ENCODE data around the gene SGK1.
"Not testable (repeated sequence)": the region's sequence is repeated elsewhere in the genome, so short reads cannot be mapped to it uniquely, and the experiment has no call there.

SGK1 gene

DNA sequence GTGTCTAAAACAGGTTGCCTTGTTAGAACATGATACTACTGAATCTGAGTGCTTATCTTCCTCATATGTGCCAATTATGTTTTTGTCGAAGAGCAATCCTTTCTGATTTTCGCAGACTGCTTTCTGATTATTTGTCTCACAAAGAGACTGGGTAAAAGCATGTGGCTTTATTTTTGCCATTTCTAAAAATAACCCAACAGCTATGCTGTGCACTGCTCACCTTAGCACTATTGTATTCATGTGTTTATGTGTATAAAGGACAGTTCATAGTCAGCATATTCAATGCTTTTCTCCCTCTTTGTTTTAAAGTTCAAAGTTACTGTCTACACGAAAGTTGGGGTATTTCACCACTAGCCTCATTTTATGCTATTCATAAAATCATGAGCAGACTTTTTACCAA is 127.0 kb downstream of the SGK1 start:
- H3K4me1 ChIP-seq (ENCODE audit: control insufficient read depth, insufficient read depth, low read length), result peaks cover 7% of the 10 kb centered on the region
- H3K4me3 ChIP-seq (ENCODE audit: low read depth, low read length), result no peak overlapping the region
- no peaks in the 10 kb centered on the region for H3K27me3 ChIP-seq (ENCODE audit: control insufficient read depth, insufficient read depth, low read length)
- no peaks in the 10 kb centered on the region for H3K9me3 ChIP-seq (ENCODE audit: control insufficient read depth, insufficient read depth, low read length)
- H3K36me3 ChIP-seq (ENCODE audit: control insufficient read depth, insufficient read depth, low read length), result no peaks in the 10 kb centered on the region
- no peak overlapping the region for H3K9ac ChIP-seq (ENCODE audit: low read depth, low read length)

DNA sequence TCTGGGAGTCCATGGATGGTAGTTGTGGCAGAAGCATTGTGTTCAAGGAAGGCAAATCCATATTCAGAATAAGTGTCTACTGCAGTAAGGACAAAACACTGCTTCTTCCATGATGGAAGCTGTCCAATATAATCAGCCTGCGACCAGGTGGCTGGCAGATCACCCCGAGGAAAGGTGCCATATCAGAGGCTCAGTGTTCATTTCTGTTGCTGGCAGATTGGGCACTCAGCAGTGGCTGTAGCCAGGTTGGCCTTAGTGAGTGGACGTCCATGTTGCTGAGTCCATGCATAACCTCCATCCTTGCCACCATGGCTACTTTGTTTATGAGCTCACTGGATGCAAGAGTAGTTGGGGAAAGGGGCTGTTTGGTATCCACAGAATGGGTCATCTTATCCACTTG is 130.2 kb downstream of the SGK1 start:
- H3K36me3 ChIP-seq (ENCODE audit: control insufficient read depth, insufficient read depth, low read length), result no peaks in the 10 kb centered on the region
- H3K4me1 ChIP-seq (ENCODE audit: control insufficient read depth, insufficient read depth, low read length), result peaks cover 10% of the 10 kb centered on the region
- no peak overlapping the region for H3K4me3 ChIP-seq (ENCODE audit: low read depth, low read length)
- no peaks in the 10 kb centered on the region for H3K27me3 ChIP-seq (ENCODE audit: control insufficient read depth, insufficient read depth, low read length)
- no peak overlapping the region for H3K9ac ChIP-seq (ENCODE audit: low read depth, low read length)
- no peaks in the 10 kb centered on the region for H3K9me3 ChIP-seq (ENCODE audit: control insufficient read depth, insufficient read depth, low read length)

DNA sequence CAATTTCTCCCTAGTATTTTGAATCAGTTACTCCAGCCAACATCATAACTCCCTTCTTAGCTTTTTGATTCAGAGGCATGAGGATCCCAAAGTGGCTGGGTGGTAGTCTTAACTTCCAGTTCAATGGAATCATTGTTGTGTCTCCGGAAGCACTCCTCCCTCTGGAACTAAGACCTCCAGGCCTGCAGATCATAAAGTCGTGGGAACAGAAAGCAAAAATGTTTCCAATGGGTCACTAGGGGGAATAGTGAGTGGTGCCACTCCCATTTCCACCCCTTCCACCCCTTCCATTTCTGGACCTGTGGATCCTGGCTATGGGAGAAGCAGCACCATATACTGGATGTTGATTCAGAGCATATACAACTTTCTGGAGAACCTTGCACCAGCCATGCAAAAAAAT is 130.8 kb downstream of the SGK1 start:
- Histone ChIP-seq H3K9ac (ENCODE audit: low read depth, low read length) (no peak overlapping the region), H3K9me3 (ENCODE audit: control insufficient read depth, insufficient read depth, low read length) (no peaks in the 10 kb centered on the region), H3K36me3 (ENCODE audit: control insufficient read depth, insufficient read depth, low read length) (no peaks in the 10 kb centered on the region), H3K4me3 (ENCODE audit: low read depth, low read length) (no peak overlapping the region), H3K27me3 (ENCODE audit: control insufficient read depth, insufficient read depth, low read length) (no peaks in the 10 kb centered on the region), H3K4me1 (ENCODE audit: control insufficient read depth, insufficient read depth, low read length) (peaks cover 11% of the 10 kb centered on the region)

DNA sequence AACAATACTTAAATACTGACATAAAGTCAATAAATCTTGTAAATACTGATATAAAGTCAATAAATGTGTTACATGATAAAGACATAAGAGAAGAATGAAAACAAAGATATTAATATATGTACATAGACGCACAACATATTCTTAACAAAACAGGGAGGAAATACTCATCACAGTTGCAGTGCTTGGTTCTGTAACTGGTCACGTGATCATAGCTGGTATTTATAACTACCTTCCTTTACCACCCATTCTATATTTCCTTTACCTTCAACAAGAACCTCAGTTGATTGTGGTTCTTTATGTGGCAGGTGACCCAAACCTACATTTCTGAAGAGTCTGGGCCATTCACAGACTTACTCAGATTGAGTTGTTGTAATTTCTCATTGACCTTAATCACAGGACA is 131.6 kb downstream of the SGK1 start:
- peaks cover 11% of the 10 kb centered on the region for H3K4me1 ChIP-seq (ENCODE audit: control insufficient read depth, insufficient read depth, low read length)
- no peaks in the 10 kb centered on the region for H3K9me3 ChIP-seq (ENCODE audit: control insufficient read depth, insufficient read depth, low read length)
- no peak overlapping the region for H3K9ac ChIP-seq (ENCODE audit: low read depth, low read length)
- H3K27me3 ChIP-seq (ENCODE audit: control insufficient read depth, insufficient read depth, low read length), result no peaks in the 10 kb centered on the region
- H3K36me3 ChIP-seq (ENCODE audit: control insufficient read depth, insufficient read depth, low read length), result no peaks in the 10 kb centered on the region
- no peak overlapping the region for H3K4me3 ChIP-seq (ENCODE audit: low read depth, low read length)

- Histone ChIP-seq H3K4me3 (ENCODE audit: low read depth, low read length) (no peak overlapping the region), H3K4me1 (ENCODE audit: control insufficient read depth, insufficient read depth, low read length) (peaks cover 11% of the 10 kb centered on the region), H3K36me3 (ENCODE audit: control insufficient read depth, insufficient read depth, low read length) (no peaks in the 10 kb centered on the region), H3K27me3 (ENCODE audit: control insufficient read depth, insufficient read depth, low read length) (no peaks in the 10 kb centered on the region), H3K9me3 (ENCODE audit: control insufficient read depth, insufficient read depth, low read length) (no peaks in the 10 kb centered on the region), H3K9ac (ENCODE audit: low read depth, low read length) (no peak overlapping the region)
Measured at GRCh38 chr6:134185277-134185676, 132.6 kb downstream of the SGK1 start.

- Histone ChIP-seq H3K36me3 (ENCODE audit: control insufficient read depth, insufficient read depth, low read length) (no peaks in the 10 kb centered on the region), H3K4me3 (ENCODE audit: low read depth, low read length) (no peak overlapping the region), H3K9ac (ENCODE audit: low read depth, low read length) (peak overlapping the region; percentile 16), H3K27me3 (ENCODE audit: control insufficient read depth, insufficient read depth, low read length) (no peaks in the 10 kb centered on the region), H3K4me1 (ENCODE audit: control insufficient read depth, insufficient read depth, low read length) (peaks cover 11% of the 10 kb centered on the region), H3K9me3 (ENCODE audit: control insufficient read depth, insufficient read depth, low read length) (no peaks in the 10 kb centered on the region)
Measured at GRCh38 chr6:134183844-134184243, 134.1 kb downstream of the SGK1 start.

GRCh38 chr6:134182528-134182927 is 135.4 kb downstream of the SGK1 start:
- Histone ChIP-seq H3K36me3 (ENCODE audit: control insufficient read depth, insufficient read depth, low read length) (no peaks in the 10 kb centered on the region), H3K9me3 (ENCODE audit: control insufficient read depth, insufficient read depth, low read length) (no peaks in the 10 kb centered on the region), H3K4me3 (ENCODE audit: low read depth, low read length) (no peak overlapping the region), H3K4me1 (ENCODE audit: control insufficient read depth, insufficient read depth, low read length) (peaks cover 18% of the 10 kb centered on the region), H3K9ac (ENCODE audit: low read depth, low read length) (no peak overlapping the region), H3K27me3 (ENCODE audit: control insufficient read depth, insufficient read depth, low read length) (peaks cover 4% of the 10 kb centered on the region)

DNA sequence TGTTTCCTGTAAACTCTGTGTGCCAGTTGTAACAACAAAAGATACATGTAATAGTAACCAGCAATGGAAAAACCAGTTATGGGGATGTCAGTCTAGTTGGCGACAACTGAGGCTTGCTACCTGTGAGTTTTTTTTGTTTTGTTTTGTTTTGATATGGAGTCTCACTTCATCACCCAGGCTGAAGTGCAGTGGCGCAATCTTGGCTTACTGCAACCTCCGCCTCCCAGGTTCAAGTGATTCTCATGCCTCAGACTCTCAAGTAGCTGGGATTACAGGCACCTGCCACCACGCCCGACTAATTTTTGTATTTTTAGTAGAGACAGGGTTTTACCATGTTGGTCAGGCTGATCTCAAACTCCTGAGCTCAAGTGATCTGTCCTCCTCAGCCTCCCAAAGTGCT is 136.2 kb downstream of the SGK1 start:
- H3K9ac ChIP-seq (ENCODE audit: low read depth, low read length); H3K9me3 ChIP-seq (ENCODE audit: control insufficient read depth, insufficient read depth, low read length); H3K4me3 ChIP-seq (ENCODE audit: low read depth, low read length); H3K36me3 ChIP-seq (ENCODE audit: control insufficient read depth, insufficient read depth, low read length); H3K27me3 ChIP-seq (ENCODE audit: control insufficient read depth, insufficient read depth, low read length): not testable (repeated sequence)
- peaks cover 18% of the 10 kb centered on the region for H3K4me1 ChIP-seq (ENCODE audit: control insufficient read depth, insufficient read depth, low read length)

GRCh38 chr6:134181251-134181650 is 136.7 kb downstream of the SGK1 start:
- peaks cover 21% of the 10 kb centered on the region for H3K4me1 ChIP-seq (ENCODE audit: control insufficient read depth, insufficient read depth, low read length)
- not testable (repeated sequence) for H3K9me3 ChIP-seq (ENCODE audit: control insufficient read depth, insufficient read depth, low read length); H3K9ac ChIP-seq (ENCODE audit: low read depth, low read length); H3K4me3 ChIP-seq (ENCODE audit: low read depth, low read length); H3K27me3 ChIP-seq (ENCODE audit: control insufficient read depth, insufficient read depth, low read length); H3K36me3 ChIP-seq (ENCODE audit: control insufficient read depth, insufficient read depth, low read length)

GRCh38 chr6:134180540-134180939 is 137.4 kb downstream of the SGK1 start:
- H3K9me3 ChIP-seq (ENCODE audit: control insufficient read depth, insufficient read depth, low read length); H3K27me3 ChIP-seq (ENCODE audit: control insufficient read depth, insufficient read depth, low read length); H3K9ac ChIP-seq (ENCODE audit: low read depth, low read length); H3K4me3 ChIP-seq (ENCODE audit: low read depth, low read length); H3K36me3 ChIP-seq (ENCODE audit: control insufficient read depth, insufficient read depth, low read length): not testable (repeated sequence)
- peaks cover 21% of the 10 kb centered on the region for H3K4me1 ChIP-seq (ENCODE audit: control insufficient read depth, insufficient read depth, low read length)

DNA sequence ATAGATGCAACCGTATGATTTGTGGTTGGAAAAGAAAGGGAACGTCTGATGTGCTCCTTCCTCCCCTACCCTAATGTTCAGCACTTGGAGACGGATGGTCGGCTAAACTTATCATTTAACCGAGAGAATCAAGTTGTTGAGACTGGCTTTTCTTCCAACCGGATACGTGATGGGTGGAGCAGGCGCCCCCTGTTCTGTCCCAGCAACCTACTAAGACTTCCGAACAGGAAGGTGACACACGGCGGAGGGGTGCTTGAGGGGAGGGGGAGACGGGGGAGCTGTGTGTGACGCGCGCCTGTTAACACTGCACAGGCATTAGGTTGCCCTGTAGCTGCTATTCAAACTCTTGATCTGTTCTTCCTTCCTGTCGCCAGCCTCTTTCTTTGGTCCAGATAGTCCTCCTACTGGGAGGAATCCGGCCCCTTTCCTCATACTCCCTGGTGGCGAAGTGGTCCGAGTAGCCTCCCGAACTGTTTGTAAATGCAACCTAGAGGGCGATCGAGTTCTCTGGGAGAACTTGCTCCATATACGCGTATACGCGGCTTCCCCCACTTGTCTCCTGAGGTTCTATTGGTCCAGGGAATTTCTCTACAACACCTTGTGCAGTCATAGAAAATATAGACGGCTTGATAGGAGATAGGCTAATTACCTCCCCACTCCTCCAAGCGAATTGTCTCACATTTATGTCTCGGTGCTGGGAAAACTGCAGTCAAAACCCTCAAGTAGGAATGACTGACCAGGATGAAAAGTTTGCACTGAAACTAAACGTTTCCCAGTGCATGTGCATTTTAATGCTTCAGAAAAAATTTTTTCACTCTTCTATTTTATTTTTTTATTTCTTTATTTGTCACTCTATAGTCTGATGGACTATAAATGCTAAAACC is 139.5 kb downstream of the SGK1 start:
- no peaks in the 10 kb centered on the region for H3K36me3 ChIP-seq (ENCODE audit: control insufficient read depth, insufficient read depth, low read length)
- H3K27me3 ChIP-seq (ENCODE audit: control insufficient read depth, insufficient read depth, low read length), result peaks cover 8% of the 10 kb centered on the region
- peaks cover 22% of the 10 kb centered on the region for H3K4me1 ChIP-seq (ENCODE audit: control insufficient read depth, insufficient read depth, low read length)
- H3K9me3 ChIP-seq (ENCODE audit: control insufficient read depth, insufficient read depth, low read length), result no peaks in the 10 kb centered on the region
- no peak overlapping the region for H3K9ac ChIP-seq (ENCODE audit: low read depth, low read length)
- H3K4me3 ChIP-seq (ENCODE audit: low read depth, low read length), result peak overlapping the region; percentile 40

- Histone ChIP-seq H3K4me3 (ENCODE audit: low read depth, low read length) (peak overlapping the region; percentile 40), H3K27me3 (ENCODE audit: control insufficient read depth, insufficient read depth, low read length) (peaks cover 8% of the 10 kb centered on the region), H3K4me1 (ENCODE audit: control insufficient read depth, insufficient read depth, low read length) (peaks cover 16% of the 10 kb centered on the region), H3K9ac (ENCODE audit: low read depth, low read length) (no peak overlapping the region), H3K36me3 (ENCODE audit: control insufficient read depth, insufficient read depth, low read length) (peaks cover 1% of the 10 kb centered on the region), H3K9me3 (ENCODE audit: control insufficient read depth, insufficient read depth, low read length) (no peaks in the 10 kb centered on the region)
Measured at GRCh38 chr6:134177753-134178160, 140.2 kb downstream of the SGK1 start.

Measured in iPS-15b (cell line).